SW 1271 (cell line): ENCODE measurements around the gene ASAP2.

ENCODE experiments used
- DNase-seq, 2 experiments: peaks; one replicate each; lab custom pipeline; 2025; lab: John Stamatoyannopoulos, UW

The ASAP2 gene

GRCh38 chr2:9403924-9404323 is 197.3 kb downstream of the ASAP2 start:
- no peak for DNase-seq

DNA sequence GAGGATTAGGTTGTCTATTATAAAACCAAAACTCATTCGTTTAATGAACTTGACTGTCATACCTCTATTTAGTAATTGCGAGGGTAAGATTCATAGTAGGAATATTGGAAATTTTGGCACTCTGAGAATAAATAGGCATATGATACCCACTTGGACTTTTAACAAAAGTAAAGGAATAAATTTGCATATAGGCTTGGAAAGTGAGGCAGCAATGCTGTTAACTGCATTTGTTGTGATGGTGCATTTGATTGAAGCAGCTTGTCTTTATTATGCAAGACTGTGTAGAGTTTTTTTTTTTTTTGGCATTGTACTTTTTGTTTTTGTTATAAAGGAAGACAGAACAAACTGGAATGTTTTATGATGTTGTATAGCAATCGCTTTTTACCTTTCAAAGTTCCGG is 197.8 kb downstream of the ASAP2 start:
- DNase-seq: no peak

DNA sequence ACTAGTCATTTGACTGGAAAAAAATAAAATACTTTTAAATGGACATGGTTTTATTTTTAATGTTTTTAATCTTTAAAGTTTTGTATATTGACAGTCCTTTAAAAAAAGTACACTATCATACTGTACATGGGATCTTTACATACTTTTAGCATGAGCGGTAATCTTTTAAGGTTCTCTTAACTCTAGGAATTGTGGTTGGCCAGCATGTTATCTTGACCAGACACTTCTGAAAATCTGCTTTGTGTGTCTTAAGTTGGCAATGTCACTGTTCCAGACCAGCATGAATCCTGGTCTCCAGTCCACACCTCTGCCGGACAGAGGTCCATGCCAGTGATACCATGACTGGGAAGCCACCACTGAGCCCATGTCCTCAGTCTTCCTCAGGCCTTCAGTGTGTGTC is 199.0 kb downstream of the ASAP2 start:
- DNase-seq: no peak

- DNase-seq: no peak
Measured at GRCh38 chr2:9406529-9407362, 200.1 kb downstream of the ASAP2 start.

DNA sequence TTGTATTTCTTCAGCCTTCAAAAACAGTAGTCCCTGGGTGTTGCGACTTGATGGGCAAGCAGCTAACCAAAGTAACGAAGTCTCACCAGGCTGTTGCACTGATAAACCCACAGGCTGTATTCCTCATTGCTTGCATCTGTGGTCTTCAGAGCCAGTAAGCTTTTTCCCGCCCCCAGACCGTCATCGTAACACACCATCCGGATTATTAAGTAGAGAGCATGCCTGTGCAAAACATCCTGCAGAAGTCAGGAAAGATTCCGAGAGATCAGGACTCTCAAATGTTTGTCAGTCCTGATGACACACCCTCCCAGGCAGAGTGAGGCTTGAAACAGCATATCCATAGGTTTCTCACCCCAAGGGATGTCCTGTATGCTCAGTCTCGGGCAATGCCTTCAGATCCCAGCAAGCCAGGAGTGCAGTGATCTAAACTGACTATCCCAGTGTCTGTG is 200.8 kb downstream of the ASAP2 start:
- DNase-seq: no peak

DNA sequence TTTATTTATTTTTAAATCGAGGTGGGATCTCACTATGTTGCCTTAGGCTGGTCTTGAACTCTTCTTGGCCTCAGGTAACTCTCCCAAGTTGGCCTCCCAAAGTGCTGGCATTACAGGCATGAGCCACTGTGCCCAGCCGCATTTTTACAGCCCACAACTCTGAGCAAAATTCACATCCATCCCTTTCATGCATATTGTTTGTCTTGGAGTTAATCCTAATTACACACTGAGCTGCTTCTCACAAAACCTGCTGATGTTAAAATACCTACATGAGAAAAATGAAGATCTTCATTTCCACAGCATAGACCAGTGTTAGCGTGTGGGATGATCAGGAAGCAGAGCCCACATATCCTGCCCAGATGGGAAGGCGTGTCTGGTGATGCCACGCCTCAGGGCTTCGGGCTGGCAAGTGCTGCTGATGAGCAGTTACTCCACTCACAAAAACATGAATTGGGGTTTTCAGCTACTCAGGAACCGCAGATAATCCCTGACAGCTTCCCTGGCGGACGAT is 202.1 kb downstream of the ASAP2 start:
- DNase-seq: no peak

DNA sequence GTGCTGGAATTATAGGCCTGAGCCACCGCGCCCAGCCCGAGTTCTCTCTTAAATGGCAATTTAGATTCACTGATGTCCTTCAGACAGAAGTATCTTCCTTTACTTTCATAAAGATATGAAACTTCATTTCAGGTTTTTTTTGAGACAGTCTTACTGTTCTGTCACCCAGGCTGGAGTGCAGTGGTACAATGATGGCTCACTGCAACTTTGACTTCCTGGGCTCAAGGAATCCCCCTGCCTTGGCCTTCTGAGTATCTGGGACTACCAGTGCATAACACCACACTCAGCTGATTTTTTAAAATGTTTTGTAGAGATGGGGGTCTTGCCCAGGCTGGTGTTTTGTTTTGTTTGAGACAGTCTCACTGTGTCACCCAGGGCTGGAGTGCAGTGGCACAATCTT is 203.5 kb downstream of the ASAP2 start:
- no peak for DNase-seq

DNA sequence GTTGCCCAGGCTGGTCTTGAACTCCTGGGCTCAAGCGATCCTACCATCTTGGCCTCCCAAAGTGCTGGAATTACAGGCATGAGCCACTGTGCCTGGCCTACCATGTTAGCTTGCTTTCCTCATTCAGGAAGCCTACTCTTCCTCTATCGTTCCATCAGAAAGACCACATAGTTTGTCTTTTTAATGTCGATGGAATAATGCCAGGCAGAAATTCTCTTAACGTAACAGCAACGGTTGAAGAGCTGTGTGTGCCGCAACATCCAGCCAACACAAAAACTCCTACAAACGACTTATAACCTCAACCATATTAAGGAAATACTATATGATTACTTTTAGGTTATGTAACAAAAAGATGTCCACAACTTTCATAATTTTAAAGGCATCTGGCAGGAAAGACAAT is 206.2 kb downstream of the ASAP2 start:
- DNase-seq: no peak

GRCh38 chr2:9415516-9416169 is 209.0 kb downstream of the ASAP2 start:
- DNase-seq: no peak

DNA sequence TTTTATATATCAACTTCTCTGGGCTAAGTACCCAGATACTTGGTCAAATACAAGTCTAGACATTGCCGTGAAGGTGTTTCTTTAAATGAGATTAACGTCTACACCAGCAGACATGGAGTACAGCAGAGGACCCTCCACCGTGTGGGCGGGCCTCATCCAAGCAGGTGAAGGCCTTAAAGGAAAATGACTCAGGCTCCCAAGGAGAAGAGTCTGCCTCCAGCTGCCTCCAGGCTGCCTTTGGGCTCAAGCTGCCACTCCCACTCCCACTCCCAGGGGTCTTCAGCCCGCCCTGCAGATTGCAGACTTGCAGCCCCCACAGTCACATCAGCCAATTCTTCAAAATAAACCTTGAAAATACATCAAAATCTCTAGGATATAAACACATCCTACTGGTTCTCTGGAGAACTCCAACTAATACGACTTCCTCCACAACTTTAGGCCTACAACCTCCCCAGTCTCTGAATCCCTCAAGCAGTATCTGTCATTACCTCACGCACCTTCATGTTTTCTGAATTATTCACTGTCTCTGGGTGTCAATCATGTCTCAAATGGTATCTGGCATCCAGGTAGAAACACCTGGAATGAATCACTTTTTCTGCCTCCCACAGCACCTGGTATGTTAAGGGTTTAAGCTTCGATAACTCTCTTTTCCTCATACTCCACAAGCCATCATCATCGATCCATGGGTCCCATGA is 209.8 kb downstream of the ASAP2 start:
- no peak for DNase-seq

GRCh38 chr2:9416962-9417316 is 210.3 kb downstream of the ASAP2 start:
- DNase-seq: no peak

- DNase-seq: no peak
Measured at GRCh38 chr2:9417725-9418124, 211.1 kb downstream of the ASAP2 start.

GRCh38 chr2:9418746-9419145 is 212.1 kb downstream of the ASAP2 start:
- DNase-seq: no peak

- no peak for DNase-seq
Measured at GRCh38 chr2:9419541-9419940, 212.9 kb downstream of the ASAP2 start.

GRCh38 chr2:9420495-9420894 is 213.9 kb downstream of the ASAP2 start:
- no peak for DNase-seq

- DNase-seq: peak in 1 of 2 experiments; percentile 43
Measured at GRCh38 chr2:9422321-9423099, 215.9 kb downstream of the ASAP2 start.

- DNase-seq: peak; percentile 93 to 95
Measured at GRCh38 chr2:9423100-9423921, 216.7 kb downstream of the ASAP2 start, which contains the start of the genes CPSF3 and ITGB1BP1. CPSF3 (plus strand) TSS chr2:9423654; CDS start chr2:9423774, 120 bp downstream. ITGB1BP1 (minus strand) TSS chr2:9423528; CDS start chr2:9418697, 4,831 bp downstream.

DNA sequence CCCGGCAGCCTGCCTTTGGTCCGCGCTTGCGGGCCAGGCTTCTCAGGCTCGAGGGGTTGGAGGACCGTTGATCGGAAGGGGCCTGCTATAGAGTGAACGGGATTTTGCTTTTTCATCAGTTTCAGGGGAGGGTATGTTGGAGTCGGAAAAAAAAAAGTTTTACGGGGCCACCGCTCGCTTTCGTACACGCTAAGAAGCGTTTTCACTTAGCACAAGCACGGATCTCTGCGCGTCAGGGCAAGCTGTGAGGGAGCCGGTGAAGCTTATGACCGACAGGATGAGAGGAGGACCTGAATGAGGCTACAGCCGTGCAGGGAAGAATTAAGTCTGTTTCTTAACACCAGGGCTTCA is 217.3 kb downstream of the ASAP2 start:
- no peak for DNase-seq

- DNase-seq: no peak
Measured at GRCh38 chr2:9424447-9425164, 218.0 kb downstream of the ASAP2 start.

DNA sequence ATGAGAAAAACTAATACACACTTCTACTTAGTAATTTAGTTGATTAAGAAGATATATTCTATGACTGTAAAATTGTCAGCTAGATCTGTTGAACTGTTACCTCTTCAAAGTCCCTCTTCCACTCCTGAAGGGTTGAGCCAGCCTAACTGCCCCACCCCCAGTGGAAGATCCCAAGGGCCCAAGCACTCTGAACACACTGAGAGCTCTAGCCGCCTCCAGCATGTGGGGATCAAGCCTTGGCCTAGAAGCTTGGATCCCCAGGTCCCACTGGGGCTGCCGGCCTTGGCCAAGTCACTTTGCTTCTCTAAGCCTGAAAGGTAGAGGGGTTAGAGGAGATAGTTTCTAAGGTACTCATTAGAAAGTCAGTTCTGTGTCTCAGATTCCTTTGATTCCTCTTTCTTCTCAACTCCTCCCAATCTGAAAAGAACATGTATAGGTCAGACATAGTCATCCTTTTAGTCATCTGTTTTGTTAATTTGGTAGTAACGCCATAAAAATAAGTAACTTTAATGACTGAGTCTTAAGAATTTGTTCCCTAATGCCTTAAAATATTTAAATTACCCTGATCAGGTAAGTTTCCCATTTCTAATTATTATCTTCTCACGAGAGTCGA is 222.5 kb downstream of the ASAP2 start:
- DNase-seq: no peak
